ENCODE results near the gene PARD3.

- TF ChIP-seq CTCF (IDR thresholded peaks at IDR 0.05) (no peak), POLR2A (IDR thresholded peaks at IDR 0.05) (no peak)
Measured at GRCh38 chr10:34845070-34845469, 30.0 kb upstream of the PARD3 start.
